ENCODE results near the gene UBAC1.

GRCh38 chr9:135978642-135979546, 17.7 kb upstream of the UBAC1 start:
- TF ChIP-seq POLR2A (IDR thresholded peaks at IDR 0.05) (no peak), CTCF (IDR thresholded peaks at IDR 0.05) (no peak)

Measured in vagina (tissue), 2 donors.